HEK293 (cell line): Measurements from ENCODE around the gene PHGDH.

Source experiments
- CTCF ChIA-PET: fragments of 350-600 bp; formaldehyde crosslinking; extraction: SDS; loops from one replicate; lab custom pipeline; 2021; ENCODE audit warnings: antibody characterized with exemption; lab: Yijun Ruan, JAX
- POLR2A ChIA-PET: fragments of 300-600 bp; formaldehyde crosslinking; extraction: SDS; loops from one replicate; lab custom pipeline; 2020; ENCODE audit warnings: antibody characterized with exemption, inconsistent platforms; lab: Yijun Ruan, JAX
- H3K27ac ChIP-seq: fragments of 200-500 bp; sonication (Bioruptor generic); 2 replicates; pipeline ENCODE4 v1.5.1; 2014; ENCODE audit warnings: low read depth, low read length, control low read depth, inconsistent platforms; ENCODE audit errors: extremely low read depth
- H3K36me3 ChIP-seq, 2 experiments: fragments of 200-500 bp in 1 of 2; sonication (Bioruptor generic) in 1 of 2; 1 replicate in 1 of 2; 2 replicates in 1 of 2; pipeline ENCODE4 v1.5.1; 2014 to 2017; ENCODE audit warnings: inconsistent platforms in 2 of 2, low read length in 2 of 2; ENCODE audit not compliant: control insufficient read depth in 2 of 2, insufficient read depth in 1 of 2
- H3K4me1 ChIP-seq: fragments of 200-500 bp; sonication (Bioruptor generic); 2 replicates; pipeline ENCODE4 v1.5.1; 2014; ENCODE audit warnings: mild to moderate bottlenecking, low read length, inconsistent platforms; ENCODE audit not compliant: control insufficient read depth, insufficient read depth
- H3K4me3 ChIP-seq: 2 replicates; pipeline ENCODE4 v1.5.1; 2011; ENCODE audit warnings: low read depth, mild to moderate bottlenecking, control low read depth, low read length, moderate library complexity
- H3K9me3 ChIP-seq: fragments of 200-500 bp; sonication (Bioruptor generic); 2 replicates; pipeline ENCODE4 v1.5.1; 2014; ENCODE audit warnings: low read depth, low read length, inconsistent platforms; ENCODE audit not compliant: control insufficient read depth, insufficient read depth
- KLF10 ChIP-seq: fragments of 450-650 bp; IDR thresholded peaks from 2 replicates; pipeline ENCODE4 v1.5.1; 2018; ENCODE audit warnings: missing biosample characterization, mild to moderate bottlenecking, missing genetic modification characterization
- PBX3 ChIP-seq: sonication (generic); formaldehyde crosslinking; IDR thresholded peaks from 2 replicates; pipeline ENCODE4 v1.8.1; 2022; ENCODE audit warnings: mild to moderate bottlenecking, moderate library complexity, missing genetic modification reagents
- PRDM4 ChIP-seq: fragments of 450-650 bp; formaldehyde crosslinking; IDR thresholded peaks from 2 replicates; pipeline ENCODE4 v1.5.1; 2017; ENCODE audit warnings: missing biosample characterization, missing genetic modification characterization
- ZBTB10 ChIP-seq: fragments of 450-650 bp; formaldehyde crosslinking; IDR thresholded peaks from 2 replicates; pipeline ENCODE4 v1.5.1; 2016; ENCODE audit warnings: missing biosample characterization, missing genetic modification characterization
- ZBTB20 ChIP-seq: fragments of 450-650 bp; formaldehyde crosslinking; IDR thresholded peaks from 2 replicates; pipeline ENCODE4 v1.5.1; 2016; ENCODE audit warnings: missing biosample characterization, missing genetic modification characterization
- ZBTB44 ChIP-seq: fragments of 450-650 bp; IDR thresholded peaks from 2 replicates; pipeline ENCODE4 v1.5.1; 2018; ENCODE audit warnings: missing biosample characterization, mild to moderate bottlenecking, missing genetic modification characterization
- ZBTB6 ChIP-seq: fragments of 450-650 bp; formaldehyde crosslinking; IDR thresholded peaks from 2 replicates; pipeline ENCODE4 v1.5.1; 2017; ENCODE audit warnings: missing biosample characterization, missing genetic modification characterization
- ZNF121 ChIP-seq: fragments of 450-650 bp; formaldehyde crosslinking; IDR thresholded peaks from 2 replicates; pipeline ENCODE4 v1.5.1; 2016; ENCODE audit warnings: missing biosample characterization, missing genetic modification characterization
- ZNF169 ChIP-seq: fragments of 450-650 bp; formaldehyde crosslinking; IDR thresholded peaks from 2 replicates; pipeline ENCODE4 v1.5.1; 2016; ENCODE audit warnings: missing biosample characterization, missing genetic modification characterization
- ZNF19 ChIP-seq: fragments of 450-650 bp; formaldehyde crosslinking; IDR thresholded peaks from 2 replicates; pipeline ENCODE4; 2016; ENCODE audit warnings: missing biosample characterization, missing genetic modification characterization, low read depth
- ZNF223 ChIP-seq: fragments of 450-650 bp; formaldehyde crosslinking; IDR thresholded peaks from 2 replicates; pipeline ENCODE4 v1.5.1; 2016; ENCODE audit warnings: missing biosample characterization, missing genetic modification characterization
- ZNF292 ChIP-seq: fragments of 450-650 bp; formaldehyde crosslinking; IDR thresholded peaks from 2 replicates; pipeline ENCODE4 v1.5.1; 2016; ENCODE audit warnings: low read depth, missing biosample characterization, missing genetic modification characterization, borderline replicate concordance
- ZNF302 ChIP-seq: fragments of 450-650 bp; formaldehyde crosslinking; IDR thresholded peaks from 2 replicates; pipeline ENCODE4 v1.5.1; 2016; ENCODE audit warnings: missing biosample characterization, missing genetic modification characterization, low read depth
- ZNF311 ChIP-seq: fragments of 450-650 bp; formaldehyde crosslinking; IDR thresholded peaks from 2 replicates; pipeline ENCODE4 v1.5.1; 2017; ENCODE audit warnings: missing biosample characterization, missing genetic modification characterization, borderline replicate concordance
- ZNF335 ChIP-seq: fragments of 450-650 bp; formaldehyde crosslinking; conservative IDR thresholded peaks from 2 replicates; pipeline ENCODE4 v1.5.1; 2016; ENCODE audit warnings: missing biosample characterization, missing genetic modification characterization
- ZNF366 ChIP-seq: fragments of 450-650 bp; formaldehyde crosslinking; conservative IDR thresholded peaks from 2 replicates; pipeline ENCODE4 v1.5.1; 2016; ENCODE audit warnings: missing biosample characterization, missing genetic modification characterization
- ZNF391 ChIP-seq: fragments of 450-650 bp; formaldehyde crosslinking; IDR thresholded peaks from 2 replicates; pipeline ENCODE4 v1.5.1; 2016; ENCODE audit warnings: low read depth, missing biosample characterization, missing genetic modification characterization, borderline replicate concordance
- ZNF449 ChIP-seq: fragments of 450-650 bp; formaldehyde crosslinking; IDR thresholded peaks from 2 replicates; pipeline ENCODE4 v1.5.1; 2017; ENCODE audit warnings: missing biosample characterization, mild to moderate bottlenecking, missing genetic modification characterization, moderate library complexity
- ZNF501 ChIP-seq: fragments of 450-650 bp; formaldehyde crosslinking; IDR thresholded peaks from 2 replicates; pipeline ENCODE4 v1.5.1; 2016; ENCODE audit warnings: missing biosample characterization, missing genetic modification characterization
- ZNF521 ChIP-seq: fragments of 450-650 bp; formaldehyde crosslinking; IDR thresholded peaks from 2 replicates; pipeline ENCODE4 v1.5.1; 2017; ENCODE audit warnings: missing biosample characterization, mild to moderate bottlenecking, missing genetic modification characterization
- ZNF837 ChIP-seq: fragments of 450-650 bp; formaldehyde crosslinking; IDR thresholded peaks from 2 replicates; pipeline ENCODE4 v1.5.1; 2016; ENCODE audit warnings: missing biosample characterization, missing genetic modification characterization
- ZSCAN16 ChIP-seq: fragments of 450-650 bp; formaldehyde crosslinking; IDR thresholded peaks from 2 replicates; pipeline ENCODE4 v1.5.1; 2016; ENCODE audit warnings: missing biosample characterization, missing genetic modification characterization

PHGDH gene

GRCh38 chr1:119732465-119733168, 20.9 kb downstream of the PHGDH start:
- Histone ChIP-seq H3K9me3 (no peaks in the 10 kb centered on the region), H3K4me1 (no peaks in the 10 kb centered on the region), H3K4me3 (no peak overlapping the region), H3K27ac (no peak overlapping the region)
- POLR2A ChIA-PET = interaction anchor here (1.0 kb wide), 1 partner anchor 11 kb away, joined by 4 read pairs; no protein-coding TSS in a partner anchor
- CTCF ChIA-PET = interaction anchor here (0.6 to 1.8 kb wide), 2 partner anchors 58 to 161 kb away, joined by 3 to 7 read pairs; no protein-coding TSS in a partner anchor
- TF ChIP-seq ZBTB44 (tag by site-specific recombination) (no peak), ZNF292 (no peak), ZNF169 (tag by site-specific recombination) (no peak), ZSCAN16 (tag by site-specific recombination) (no peak), ZNF19 (tag by site-specific recombination) (no peak), ZNF311 (tag by site-specific recombination) (no peak), PBX3 (CRISPR knock-in tag) (no peak)
- TF ChIP-seq, all 188 proteins: peak for 0
- peaks cover 16 to 97% of the 10 kb centered on the region in 2 experiments for H3K36me3 ChIP-seq

GRCh38 chr1:119733754-119734153, 22.0 kb downstream of the PHGDH start:
- CTCF ChIA-PET = interaction anchor here (0.5 to 1.0 kb wide), 4 partner anchors 10 to 258 kb away, joined by 3 to 4 read pairs (median 4); no protein-coding TSS in a partner anchor
- H3K36me3 ChIP-seq = peaks cover 16 to 97% of the 10 kb centered on the region in 2 experiments
- H3K27ac ChIP-seq = no peak overlapping the region
- no peak overlapping the region for H3K4me3 ChIP-seq
- H3K9me3 ChIP-seq = no peaks in the 10 kb centered on the region
- POLR2A ChIA-PET = interaction anchor here (1.1 to 1.4 kb wide), 2 partner anchors 10 to 22 kb away, joined by 4 read pairs; partner anchors contain the start of gene PHGDH
- H3K4me1 ChIP-seq = no peaks in the 10 kb centered on the region
- no peak for TF ChIP-seq KLF10 (tag by site-specific recombination)
- TF ChIP-seq ZNF335 (tag by site-specific recombination) = no peak
- TF ChIP-seq ZNF837 (tag by site-specific recombination) = no peak
- no peak for TF ChIP-seq ZNF366 (tag by site-specific recombination)
- TF ChIP-seq ZNF501 (tag by site-specific recombination) = no peak
- TF ChIP-seq PRDM4 (tag by site-specific recombination) = no peak
- no peak for TF ChIP-seq ZNF521 (tag by site-specific recombination)
- TF ChIP-seq ZNF391 (tag by site-specific recombination) = no peak
- no peak for TF ChIP-seq ZBTB6 (tag by site-specific recombination)
- TF ChIP-seq ZBTB10 (tag by site-specific recombination) = no peak
- TF ChIP-seq ZBTB20 (tag by site-specific recombination) = no peak
- TF ChIP-seq ZNF449 (tag by site-specific recombination) = no peak
- TF ChIP-seq ZNF223 = no peak
- no peak for TF ChIP-seq ZNF121
- TF ChIP-seq ZNF302 = no peak
